ENCODE measurements around the gene MT1H. TPM values are rescaled to one million over a fixed set of nuclear protein-coding genes. Genes with fewer than 3 reads are reported as not detected.

The MT1H gene
- total and polyA plus RNA-seq, 9 of the 15 experiments (the other 6 are each of a cell fraction or from before 2014, with no cell fraction given): 0.13 to 0.37 TPM; not detected in 7

DNA sequence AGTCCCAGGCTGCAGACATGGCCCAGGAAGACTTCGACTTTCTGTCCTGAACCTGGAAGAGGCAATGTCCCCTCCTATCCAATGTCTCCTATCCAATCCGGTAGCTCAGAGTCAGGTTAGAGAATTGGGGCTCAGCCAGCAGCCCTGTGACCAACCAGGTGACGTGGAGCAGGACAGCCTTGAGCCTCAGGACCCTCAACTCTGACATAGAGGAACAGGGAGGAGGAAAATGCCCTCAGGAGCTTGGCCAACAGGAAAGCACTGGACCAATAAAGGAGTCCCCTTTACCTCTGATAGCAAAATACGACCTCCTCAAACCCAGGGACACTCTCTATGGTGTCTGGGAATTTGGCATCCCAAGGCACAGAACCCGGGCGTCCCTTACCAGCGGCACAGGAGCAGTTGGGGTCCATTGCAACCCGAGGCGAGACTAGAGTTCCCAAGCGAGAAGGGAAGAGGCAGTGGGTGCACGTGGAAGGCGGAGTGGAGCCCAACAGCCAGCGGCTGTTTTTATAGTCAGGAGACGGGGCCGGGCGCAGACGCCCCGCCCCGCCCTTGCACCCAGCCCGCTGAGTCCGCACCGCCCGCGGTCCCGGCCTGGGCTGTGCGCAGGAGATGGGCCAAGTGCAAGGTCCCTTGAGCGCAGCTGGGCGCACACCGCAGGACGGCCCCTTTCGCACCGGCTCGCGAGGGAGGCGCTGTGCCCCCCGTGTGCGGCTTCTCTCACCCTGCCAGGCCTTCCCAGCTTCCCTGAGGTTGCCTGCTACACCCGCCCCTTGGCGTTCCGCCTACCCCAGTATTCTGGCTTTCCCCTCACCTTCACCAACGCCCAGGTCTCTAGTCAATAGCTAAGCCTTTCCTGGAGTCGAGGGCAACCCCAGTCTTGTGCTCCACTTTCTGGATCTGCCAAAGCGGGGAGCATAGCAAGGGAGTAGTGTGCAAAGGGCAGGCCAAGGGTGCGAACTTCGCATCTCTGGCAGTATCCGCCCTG lies 1.7 kb upstream of the MT1H start, which contains the start of gene MT1G:
MT1G (minus strand) TSS at position 485 of the 991 bp plus-strand sequence; CDS start at position 413, 72 bp downstream.
- Histone ChIP-seq H4K20me1 (replicated peaks; ENCODE audit: control insufficient read depth, insufficient read depth, low read length) (peaks cover 11% of the 10 kb centered on the region; the same call in 1 of the 2 replicates), H3K4me2 (ENCODE audit: insufficient read depth, low read length) (no peak within 1 kb of the TSS), H3K9ac (ENCODE audit: insufficient read depth in 1 of 2, low read depth in 2 of 2, low read length in 2 of 2) (no peak within 1 kb of the TSS), H3K36me3 (ENCODE audit: control insufficient read depth, insufficient read depth, low read length) (no peaks in the 10 kb centered on the region), H2AFZ (ENCODE audit: low read depth, low read length) (no peak within 1 kb of the TSS), H3K4me3 (no peak within 1 kb of the TSS), H3K9me1 (ENCODE audit: control insufficient read depth, insufficient read depth, low read length) (no peaks in the 10 kb centered on the region), H3K79me2 (ENCODE audit: control insufficient read depth, insufficient read depth, low read length) (no peaks in the 10 kb centered on the region), H3K27ac (ENCODE audit: extremely low read depth, low read depth, low read length) (no peak within 1 kb of the TSS), H3K27me3 (ENCODE audit: control insufficient read depth in 2 of 2, insufficient read depth in 2 of 2, low read length in 2 of 2) (peaks cover 50 to 57% of the 10 kb centered on the region in 2 experiments), H3K4me1 (replicated peaks in 1 of 2; ENCODE audit: control insufficient read depth in 2 of 2, insufficient read depth in 2 of 2, low read length in 2 of 2) (peaks cover 0 to 9% of the 10 kb centered on the region in 2 experiments; a peak in 1 of 5 replicates), H3K9me3 (replicated peaks; ENCODE audit: control insufficient read depth, insufficient read depth, low read depth, low read length) (no peaks in the 10 kb centered on the region)
- no TSS peak for BruUV-seq (replicated peaks)
- ChIA-PET POLR2A (interaction anchor here (0.9 kb wide), 1 partner anchor 19 kb away, joined by 4 read pairs; no protein-coding TSS in a partner anchor), CTCF (ENCODE audit: low intra/inter-chr PET ratio) (no interaction called here)
- intact Hi-C loops (cut with micrococcal nuclease) (no loop called here), in situ Hi-C loops (cut with MboI) (no loop called here)
- ATAC-seq: peak; percentile 67; the same call in 2 of the 3 replicates
- no peak for FAIRE-seq
- DNase-seq (ENCODE audit: extremely low read depth in 1 of 4, low spot score in 3 of 4): peak in 1 of 4 experiments; percentile 32
- TF ChIP-seq PURB (CRISPR knock-in tag; IDR thresholded peaks at IDR 0.05; ENCODE audit: low read depth) (no peak), NRF1 (conservative IDR thresholded peaks at IDR 0.05 in 1 of 2, IDR thresholded peaks at IDR 0.05 in 1 of 2) (peak; percentile 21 to 32; a peak in 2 of 4 replicates)
- 2% methylated on average over 32 of the region's 46 CpGs for WGBS (ENCODE audit: insufficient coverage, low coverage, missing lambda C conversion rate)

All from K562 (cell line).